Activated T-cell treated with anti-CD3 and anti-CD28 coated beads, Interleukin-2, amount 50 U/mL, for 4 hours (primary cell): Measurements from ENCODE around the gene RAD51B. TPM values are rescaled to one million over a fixed set of nuclear protein-coding genes. Genes with fewer than 3 reads are reported as not detected.

Experiments used
- ATAC-seq, 2 donors: fragments of 200-7000 bp; cut with Tn5 transposase; one replicate each; pipeline ENCODE4 v1.10.0; 2021
- DNase-seq: peaks from one replicate; pipeline ENCODE4 v3.0.0-alpha.2; 2020
- H3K27me3 Mint-ChIP-seq: one replicate; pipeline ENCODE4 v1.8.0; 2021; ENCODE audit warnings: low read depth, mixed read lengths
- H3K36me3 Mint-ChIP-seq: one replicate; pipeline ENCODE4 v1.8.0; 2022; ENCODE audit warnings: mixed read lengths; ENCODE audit not compliant: insufficient read depth
- H3K4me1 Mint-ChIP-seq: one replicate; pipeline ENCODE4 v1.8.0; 2021; ENCODE audit warnings: low read depth, mixed read lengths
- H3K4me3 Mint-ChIP-seq: one replicate; pipeline ENCODE4 v1.8.0; 2021; ENCODE audit warnings: mild to moderate bottlenecking, moderate library complexity, mixed read lengths
- H3K9me3 Mint-ChIP-seq: one replicate; pipeline ENCODE4 v1.8.0; 2021; ENCODE audit warnings: mixed read lengths
- total RNA-seq, 3 donors: library from RNA; stranded (reverse); gene quantifications; one replicate each; pipeline ENCODE4 v1.2.1, GENCODE V29; 2021

RAD51B gene
- total RNA-seq, 3 donors from 2014 or later, result 10.6 to 16.1 (median 14.2) TPM

GRCh38 chr14:68365228-68365627 lies 545.6 kb downstream of the RAD51B start:
- DNase-seq (no peak), ATAC-seq (no peak)
- H3K27me3 Mint-ChIP-seq, result no peaks in the 10 kb centered on the region
- peaks cover 50% of the 10 kb centered on the region for H3K4me1 Mint-ChIP-seq
- H3K9me3 Mint-ChIP-seq, result no peaks in the 10 kb centered on the region
- H3K4me3 Mint-ChIP-seq, result no peak overlapping the region
- H3K36me3 Mint-ChIP-seq, result no peaks in the 10 kb centered on the region

DNA sequence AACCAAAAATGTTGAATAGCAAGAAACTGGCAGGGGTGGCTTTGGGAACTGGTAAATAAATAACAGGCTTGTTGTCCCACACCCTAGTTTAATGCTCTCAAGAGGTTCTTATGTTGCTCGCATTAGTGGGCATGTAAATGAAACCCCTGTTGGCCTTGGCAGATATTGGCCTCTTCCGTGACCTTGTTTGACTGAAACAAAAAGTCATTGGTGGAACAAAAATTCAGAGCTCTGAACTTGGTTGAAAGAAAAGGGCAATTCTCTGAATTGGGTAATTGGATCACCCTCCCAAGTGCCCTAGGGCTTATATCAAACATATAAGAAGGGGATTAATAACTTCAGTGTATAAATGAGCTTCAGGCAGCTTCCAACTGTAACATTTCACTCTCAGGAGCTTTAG lies 547.1 kb downstream of the RAD51B start:
- no peaks in the 10 kb centered on the region for H3K9me3 Mint-ChIP-seq
- H3K27me3 Mint-ChIP-seq, result no peaks in the 10 kb centered on the region
- ATAC-seq, result no peak
- no peaks in the 10 kb centered on the region for H3K36me3 Mint-ChIP-seq
- H3K4me1 Mint-ChIP-seq, result peaks cover 46% of the 10 kb centered on the region
- no peak overlapping the region for H3K4me3 Mint-ChIP-seq
- no peak for DNase-seq

- Mint-ChIP-seq H3K4me1 (peaks cover 52% of the 10 kb centered on the region), H3K27me3 (no peaks in the 10 kb centered on the region), H3K36me3 (no peaks in the 10 kb centered on the region), H3K4me3 (no peak overlapping the region), H3K9me3 (no peaks in the 10 kb centered on the region)
- no peak for DNase-seq
- no peak for ATAC-seq
Observed at GRCh38 chr14:68367536-68367935, 548.0 kb downstream of the RAD51B start.

GRCh38 chr14:68368850-68369249 lies 549.3 kb downstream of the RAD51B start:
- peaks cover 53% of the 10 kb centered on the region for H3K4me1 Mint-ChIP-seq
- H3K4me3 Mint-ChIP-seq, result peak overlapping the region; percentile 4
- ATAC-seq, result peak; percentile 23 to 53
- H3K36me3 Mint-ChIP-seq, result no peaks in the 10 kb centered on the region
- no peaks in the 10 kb centered on the region for H3K27me3 Mint-ChIP-seq
- no peak for DNase-seq
- H3K9me3 Mint-ChIP-seq, result peaks cover 4% of the 10 kb centered on the region

DNA sequence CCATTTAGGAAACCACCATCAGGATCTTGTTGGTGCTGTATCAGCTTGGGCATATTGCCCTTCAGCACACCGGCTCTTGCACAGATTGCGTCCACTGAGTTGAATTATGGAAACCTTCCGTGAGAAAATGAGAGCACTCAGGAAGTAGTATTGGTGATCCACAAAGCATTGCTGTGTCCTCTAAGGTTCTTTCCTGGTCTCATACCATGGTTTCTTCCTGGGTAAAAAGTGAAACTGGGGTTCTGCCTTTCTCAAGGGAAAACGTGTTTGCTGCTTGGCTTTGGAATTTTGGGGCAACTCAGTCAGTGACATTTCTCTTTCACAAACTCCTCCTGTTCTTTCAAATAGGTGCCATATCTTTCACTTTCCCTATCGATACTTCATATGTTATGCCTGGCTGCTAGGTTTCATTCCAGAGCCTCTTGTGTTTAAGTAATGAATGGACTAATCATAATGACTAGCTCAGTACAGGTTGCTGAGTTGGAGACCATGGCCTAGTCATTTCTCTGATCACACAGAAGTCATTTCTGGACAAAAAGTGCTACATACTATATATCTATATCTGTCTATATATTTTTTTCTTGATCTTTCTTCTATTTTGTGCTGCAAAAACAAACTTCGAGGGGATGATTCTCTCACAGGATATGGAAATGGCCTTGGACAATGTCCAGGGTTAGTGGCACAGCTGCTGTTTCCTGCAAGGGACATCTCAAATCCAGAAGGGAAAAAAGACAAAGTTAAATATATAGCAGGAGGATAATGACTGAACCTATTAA lies 549.9 kb downstream of the RAD51B start:
- H3K4me1 Mint-ChIP-seq, result peaks cover 57% of the 10 kb centered on the region
- no peaks in the 10 kb centered on the region for H3K36me3 Mint-ChIP-seq
- DNase-seq (no peak), ATAC-seq (peak; percentile 85 to 95)
- peak overlapping the region; percentile 4 for H3K4me3 Mint-ChIP-seq
- H3K9me3 Mint-ChIP-seq, result peaks cover 4% of the 10 kb centered on the region
- H3K27me3 Mint-ChIP-seq, result no peaks in the 10 kb centered on the region

DNA sequence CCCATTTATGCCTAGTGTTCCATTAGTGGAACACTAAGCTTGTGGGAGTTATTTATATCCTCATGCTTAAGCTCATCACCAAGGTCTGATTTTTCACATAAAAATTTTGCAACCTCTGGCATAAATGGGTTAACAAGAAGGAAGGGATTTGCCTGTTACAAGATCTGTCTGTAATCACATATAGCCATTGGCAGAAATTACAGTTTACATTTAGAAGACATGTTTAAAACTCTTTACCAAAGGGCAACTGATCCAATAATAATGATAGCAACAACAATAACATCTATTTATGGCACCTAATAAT lies 550.4 kb downstream of the RAD51B start:
- H3K27me3 Mint-ChIP-seq, result no peaks in the 10 kb centered on the region
- DNase-seq, result no peak
- H3K36me3 Mint-ChIP-seq, result no peaks in the 10 kb centered on the region
- H3K9me3 Mint-ChIP-seq, result peaks cover 4% of the 10 kb centered on the region
- H3K4me1 Mint-ChIP-seq, result peaks cover 57% of the 10 kb centered on the region
- H3K4me3 Mint-ChIP-seq, result no peak overlapping the region
- ATAC-seq, result no peak

GRCh38 chr14:68372368-68372767 lies 552.8 kb downstream of the RAD51B start:
- peaks cover 75% of the 10 kb centered on the region for H3K4me1 Mint-ChIP-seq
- no peaks in the 10 kb centered on the region for H3K36me3 Mint-ChIP-seq
- DNase-seq, result no peak
- peaks cover 4% of the 10 kb centered on the region for H3K9me3 Mint-ChIP-seq
- no peak overlapping the region for H3K4me3 Mint-ChIP-seq
- H3K27me3 Mint-ChIP-seq, result no peaks in the 10 kb centered on the region
- no peak for ATAC-seq

GRCh38 chr14:68373124-68373646 lies 553.6 kb downstream of the RAD51B start:
- Mint-ChIP-seq H3K4me1 (peaks cover 74% of the 10 kb centered on the region), H3K9me3 (peaks cover 4% of the 10 kb centered on the region), H3K4me3 (no peak overlapping the region), H3K27me3 (no peaks in the 10 kb centered on the region), H3K36me3 (no peaks in the 10 kb centered on the region)
- ATAC-seq, result no peak
- no peak for DNase-seq

DNA sequence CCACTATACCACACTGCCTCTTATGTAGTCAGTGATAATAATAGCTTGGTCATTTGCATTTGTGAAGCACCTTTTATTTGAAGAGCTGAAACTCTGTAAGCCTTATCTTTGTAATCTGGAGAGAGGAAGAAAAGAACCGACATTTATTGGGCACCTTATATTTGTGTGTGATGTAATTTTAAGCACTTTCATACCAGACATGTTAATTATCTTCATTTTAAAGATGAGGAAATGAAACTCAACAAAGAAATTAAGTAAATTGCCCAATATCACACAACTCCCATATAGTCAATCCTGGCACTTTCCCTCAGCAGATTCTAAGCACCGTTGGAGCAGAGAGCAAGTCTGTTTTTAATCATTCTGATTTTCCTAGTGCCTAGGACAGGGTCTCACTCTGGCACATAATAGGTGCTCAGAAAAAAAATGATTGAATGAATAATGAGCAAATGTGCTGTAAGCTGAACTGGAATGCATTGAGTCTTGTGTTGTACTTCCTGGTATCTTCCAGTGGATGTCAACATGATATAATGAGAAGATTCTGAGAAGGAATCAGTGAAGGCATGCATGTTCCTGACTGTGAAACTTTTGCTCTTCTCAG lies 554.4 kb downstream of the RAD51B start:
- ATAC-seq (no peak), DNase-seq (no peak)
- Mint-ChIP-seq H3K4me3 (no peak overlapping the region), H3K36me3 (no peaks in the 10 kb centered on the region), H3K27me3 (no peaks in the 10 kb centered on the region), H3K9me3 (peaks cover 4% of the 10 kb centered on the region), H3K4me1 (peaks cover 71% of the 10 kb centered on the region)

DNA sequence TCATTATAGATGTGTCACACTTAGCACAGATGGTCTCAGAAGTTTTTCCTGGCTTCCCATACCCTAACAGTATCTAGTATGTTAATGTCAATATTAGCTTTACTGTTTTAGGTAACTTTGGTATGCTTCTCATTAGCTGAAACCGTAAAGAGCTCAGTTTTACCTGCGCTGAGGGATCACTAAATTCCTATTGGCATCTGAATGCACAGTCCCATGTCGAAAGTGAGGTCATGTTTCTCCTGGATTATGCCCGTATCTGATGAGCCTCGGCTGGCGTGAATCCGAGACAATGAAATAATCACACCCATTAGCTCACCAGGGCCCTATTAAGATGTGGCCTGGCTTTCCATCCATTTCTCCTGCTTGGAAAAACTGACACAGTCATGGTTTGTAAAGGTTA lies 555.1 kb downstream of the RAD51B start:
- Mint-ChIP-seq H3K36me3 (no peaks in the 10 kb centered on the region), H3K9me3 (peaks cover 4% of the 10 kb centered on the region), H3K4me1 (peaks cover 70% of the 10 kb centered on the region), H3K4me3 (no peak overlapping the region), H3K27me3 (no peaks in the 10 kb centered on the region)
- ATAC-seq (no peak), DNase-seq (no peak)

DNA sequence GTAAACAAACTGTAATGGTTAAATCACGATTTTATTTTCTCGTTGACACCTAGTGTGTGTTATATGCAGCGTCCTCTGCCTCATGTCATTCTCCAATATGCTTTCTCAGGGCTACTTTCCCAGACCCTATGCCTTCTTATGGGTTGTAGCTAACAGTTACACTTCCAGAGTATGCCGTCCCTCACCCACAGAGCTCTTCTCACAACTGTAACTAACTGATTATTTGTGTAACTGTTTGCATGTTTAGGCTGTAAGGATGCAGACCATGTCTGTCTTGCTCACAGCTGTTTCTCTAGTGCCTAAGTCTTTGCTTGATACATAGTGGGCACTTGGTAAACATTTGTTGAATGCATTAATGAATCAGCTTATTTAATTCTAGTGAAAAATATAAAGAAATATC lies 555.8 kb downstream of the RAD51B start:
- peaks cover 4% of the 10 kb centered on the region for H3K9me3 Mint-ChIP-seq
- no peak overlapping the region for H3K4me3 Mint-ChIP-seq
- no peaks in the 10 kb centered on the region for H3K36me3 Mint-ChIP-seq
- H3K27me3 Mint-ChIP-seq, result no peaks in the 10 kb centered on the region
- no peak for ATAC-seq
- H3K4me1 Mint-ChIP-seq, result peaks cover 70% of the 10 kb centered on the region
- DNase-seq, result no peak

GRCh38 chr14:68376067-68376779 lies 556.6 kb downstream of the RAD51B start:
- Mint-ChIP-seq H3K4me1 (peaks cover 71% of the 10 kb centered on the region), H3K36me3 (no peaks in the 10 kb centered on the region), H3K27me3 (no peaks in the 10 kb centered on the region), H3K4me3 (no peak overlapping the region), H3K9me3 (peaks cover 4% of the 10 kb centered on the region)
- DNase-seq (no peak), ATAC-seq (no peak)

DNA sequence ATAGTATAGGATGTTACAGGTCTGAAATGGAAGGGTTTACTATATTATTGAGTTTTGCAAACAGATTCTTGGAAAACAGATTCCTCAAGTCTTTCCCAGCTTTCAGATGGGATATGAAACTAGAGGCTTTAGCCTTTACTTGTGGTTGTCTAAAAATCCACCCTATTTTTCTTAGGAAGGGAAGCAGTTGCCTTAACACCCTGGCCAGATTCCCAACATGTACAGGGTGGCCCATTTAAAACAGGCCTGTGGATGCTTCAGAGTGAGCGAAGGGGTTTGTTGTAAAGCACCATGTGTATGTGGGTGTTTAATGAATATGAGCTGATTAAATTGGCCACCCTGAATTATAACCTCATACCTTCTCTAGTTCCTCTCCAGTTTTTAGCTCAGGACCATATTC lies 557.4 kb downstream of the RAD51B start:
- H3K36me3 Mint-ChIP-seq, result no peaks in the 10 kb centered on the region
- no peaks in the 10 kb centered on the region for H3K27me3 Mint-ChIP-seq
- peaks cover 4% of the 10 kb centered on the region for H3K9me3 Mint-ChIP-seq
- peaks cover 68% of the 10 kb centered on the region for H3K4me1 Mint-ChIP-seq
- ATAC-seq, result no peak
- no peak overlapping the region for H3K4me3 Mint-ChIP-seq
- no peak for DNase-seq

GRCh38 chr14:68377459-68377858 lies 557.9 kb downstream of the RAD51B start:
- H3K4me3 Mint-ChIP-seq, result no peak overlapping the region
- H3K27me3 Mint-ChIP-seq, result no peaks in the 10 kb centered on the region
- H3K4me1 Mint-ChIP-seq, result peaks cover 65% of the 10 kb centered on the region
- peaks cover 4% of the 10 kb centered on the region for H3K9me3 Mint-ChIP-seq
- DNase-seq (no peak), ATAC-seq (no peak)
- H3K36me3 Mint-ChIP-seq, result no peaks in the 10 kb centered on the region
